OCI-LY3 (cell line): Measurements from ENCODE around the gene CFAP57.

Source experiments
- H2AFZ ChIP-seq: fragments of 200-600, 300-600 bp; shearing (Covaris generic); 2 replicates; pipeline ENCODE4 v1.6.0; 2014; ENCODE audit warnings: antibody characterized with exemption, low read depth, low read length
- H3K27ac ChIP-seq: fragments of 200-600, 300-600 bp; sonication (generic); 2 replicates; pipeline ENCODE4 v1.5.1; 2014; ENCODE audit warnings: mild to moderate bottlenecking, low read length, moderate library complexity, mixed read lengths
- H3K27me3 ChIP-seq: fragments of 200-600, 300-600 bp; sonication (generic); 2 replicates; pipeline ENCODE4 v1.6.1; 2014; ENCODE audit warnings: low read depth, low read length, mixed read lengths
- H3K36me3 ChIP-seq: fragments of 200-600, 300-600 bp; sonication (generic); replicated peaks from 2 replicates; pipeline ENCODE3; 2014; ENCODE audit warnings: low read depth, low read length, mixed read lengths
- H3K4me1 ChIP-seq: fragments of 300-600, 200-600 bp; sonication (generic); 2 replicates; pipeline ENCODE4 v1.6.1; 2014; ENCODE audit warnings: low read length, mixed read lengths
- H3K4me2 ChIP-seq: fragments of 200-600, 300-600 bp; sonication (generic); 2 replicates; pipeline ENCODE4 v1.6.1; 2014; ENCODE audit warnings: low read length, mixed read lengths
- H3K4me3 ChIP-seq: fragments of 300-600, 200-600 bp; sonication (generic); 2 replicates; pipeline ENCODE4 v1.5.1; 2014; ENCODE audit warnings: antibody characterized with exemption, mild to moderate bottlenecking, low read length, moderate library complexity
- H3K79me2 ChIP-seq: fragments of 300-600, 200-600 bp; shearing (Covaris generic); 2 replicates; pipeline ENCODE4 v1.6.1; 2014; ENCODE audit warnings: mild to moderate bottlenecking, low read length, mixed read lengths
- H3K9ac ChIP-seq: fragments of 300-600, 200-600 bp; shearing (Covaris generic); 2 replicates; pipeline ENCODE4 v1.6.0; 2014; ENCODE audit warnings: mild to moderate bottlenecking, low read length, moderate library complexity
- H3K9me3 ChIP-seq: fragments of 200-600, 300-600 bp; shearing (Covaris generic); 2 replicates; pipeline ENCODE4 v1.6.1; 2014; ENCODE audit warnings: low read length, mixed read lengths; ENCODE audit not compliant: insufficient read depth
- H4K20me1 ChIP-seq: fragments of 200-600, 300-600 bp; sonication (generic); 2 replicates; pipeline ENCODE4 v1.6.1; 2016; ENCODE audit warnings: low read length, mixed read lengths; ENCODE audit not compliant: insufficient read depth
- EZH2phosphoT487 ChIP-seq: fragments of 200-600 bp; shearing (Covaris generic); IDR thresholded peaks from 2 replicates; pipeline ENCODE4 v1.6.1; 2018; ENCODE audit warnings: antibody characterized with exemption, mixed run types, low read depth
- TF ChIP-seq, protein P1 (sequence below): fragments of 200-600, 300-600 bp; sonication (generic); IDR thresholded peaks from 2 replicates; pipeline ENCODE4 v1.5.1; 2014; ENCODE audit warnings: antibody characterized with exemption, low read length, low read depth

Gene CFAP57

GRCh38 chr1:43147625-43148327 lies 24.4 kb upstream of the CFAP57 start:
- Histone ChIP-seq H3K27ac (no peak overlapping the region), H3K9ac (no peak overlapping the region), H3K36me3 (no peaks in the 10 kb centered on the region), H3K9me3 (no peaks in the 10 kb centered on the region), H3K4me2 (no peak overlapping the region), H4K20me1 (no peaks in the 10 kb centered on the region), H3K79me2 (no peaks in the 10 kb centered on the region), H2AFZ (no peak overlapping the region), H3K27me3 (peaks cover 5% of the 10 kb centered on the region; the same call in 1 of the 2 replicates), H3K4me3 (no peak overlapping the region), H3K4me1 (no peaks in the 10 kb centered on the region)
- TF ChIP-seq EZH2phosphoT487 = no peak
- TF ChIP-seq, protein P1, sequence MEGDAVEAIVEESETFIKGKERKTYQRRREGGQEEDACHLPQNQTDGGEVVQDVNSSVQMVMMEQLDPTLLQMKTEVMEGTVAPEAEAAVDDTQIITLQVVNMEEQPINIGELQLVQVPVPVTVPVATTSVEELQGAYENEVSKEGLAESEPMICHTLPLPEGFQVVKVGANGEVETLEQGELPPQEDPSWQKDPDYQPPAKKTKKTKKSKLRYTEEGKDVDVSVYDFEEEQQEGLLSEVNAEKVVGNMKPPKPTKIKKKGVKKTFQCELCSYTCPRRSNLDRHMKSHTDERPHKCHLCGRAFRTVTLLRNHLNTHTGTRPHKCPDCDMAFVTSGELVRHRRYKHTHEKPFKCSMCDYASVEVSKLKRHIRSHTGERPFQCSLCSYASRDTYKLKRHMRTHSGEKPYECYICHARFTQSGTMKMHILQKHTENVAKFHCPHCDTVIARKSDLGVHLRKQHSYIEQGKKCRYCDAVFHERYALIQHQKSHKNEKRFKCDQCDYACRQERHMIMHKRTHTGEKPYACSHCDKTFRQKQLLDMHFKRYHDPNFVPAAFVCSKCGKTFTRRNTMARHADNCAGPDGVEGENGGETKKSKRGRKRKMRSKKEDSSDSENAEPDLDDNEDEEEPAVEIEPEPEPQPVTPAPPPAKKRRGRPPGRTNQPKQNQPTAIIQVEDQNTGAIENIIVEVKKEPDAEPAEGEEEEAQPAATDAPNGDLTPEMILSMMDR = no peak

GRCh38 chr1:43149889-43150288 lies 22.2 kb upstream of the CFAP57 start:
- H3K27ac ChIP-seq = no peak overlapping the region
- H2AFZ ChIP-seq = no peak overlapping the region
- no peak overlapping the region for H3K9ac ChIP-seq
- H3K36me3 ChIP-seq = no peaks in the 10 kb centered on the region
- TF ChIP-seq EZH2phosphoT487 = no peak
- TF ChIP-seq, protein P1 = no peak
- H3K4me3 ChIP-seq = no peak overlapping the region
- H3K79me2 ChIP-seq = no peaks in the 10 kb centered on the region
- peaks cover 5% of the 10 kb centered on the region; the same call in 1 of the 2 replicates for H3K27me3 ChIP-seq
- no peak overlapping the region for H3K4me2 ChIP-seq
- H4K20me1 ChIP-seq = no peaks in the 10 kb centered on the region
- H3K9me3 ChIP-seq = no peaks in the 10 kb centered on the region
- H3K4me1 ChIP-seq = no peaks in the 10 kb centered on the region

DNA sequence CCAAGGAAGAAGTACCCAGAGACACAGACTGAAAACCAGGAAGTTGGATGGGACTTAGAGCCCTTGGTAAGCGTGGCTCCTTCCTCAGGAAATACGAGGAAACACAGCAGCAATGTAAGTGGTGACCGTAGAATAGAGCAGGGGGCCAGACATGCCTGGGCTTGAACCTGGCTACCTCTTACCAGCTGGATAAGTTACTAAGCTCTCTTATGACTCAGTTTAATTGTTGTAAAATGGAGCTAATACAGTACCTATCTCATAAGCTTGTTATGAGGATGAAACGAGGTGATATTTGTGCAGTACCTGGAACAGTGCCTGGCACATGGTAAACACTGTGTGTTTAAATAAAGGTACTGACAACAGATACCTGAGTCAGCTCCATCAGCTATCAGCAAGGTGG lies 19.3 kb upstream of the CFAP57 start:
- Histone ChIP-seq H3K9ac (no peak overlapping the region), H3K36me3 (no peaks in the 10 kb centered on the region), H2AFZ (no peak overlapping the region), H3K4me3 (no peak overlapping the region), H3K4me1 (peaks cover 6% of the 10 kb centered on the region), H4K20me1 (no peaks in the 10 kb centered on the region), H3K9me3 (no peaks in the 10 kb centered on the region), H3K27ac (no peak overlapping the region), H3K4me2 (no peak overlapping the region), H3K27me3 (no peaks in the 10 kb centered on the region), H3K79me2 (no peaks in the 10 kb centered on the region)
- TF ChIP-seq, protein P1 = no peak
- TF ChIP-seq EZH2phosphoT487 = no peak

DNA sequence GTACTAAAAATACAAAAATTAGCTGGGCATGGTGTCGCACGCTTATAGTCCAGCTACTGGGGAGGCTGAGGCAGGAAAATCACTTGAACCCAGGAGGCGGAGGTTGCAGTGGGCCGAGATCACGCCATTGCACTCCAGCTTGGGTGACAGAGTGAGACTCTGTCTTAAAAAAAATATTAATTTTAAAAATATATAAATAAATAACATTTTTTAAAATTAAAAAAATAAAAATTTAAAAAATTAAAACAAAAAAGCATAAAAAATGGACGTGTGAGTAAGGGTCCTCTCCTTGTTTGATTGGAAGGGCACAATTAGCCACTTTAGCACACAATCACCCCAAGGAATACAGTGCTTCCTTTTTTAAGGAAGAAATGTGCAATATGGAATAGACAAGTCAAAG lies 18.7 kb upstream of the CFAP57 start:
- no peak overlapping the region for H3K27ac ChIP-seq
- no peaks in the 10 kb centered on the region for H3K9me3 ChIP-seq
- no peaks in the 10 kb centered on the region for H3K27me3 ChIP-seq
- H3K9ac ChIP-seq = no peak overlapping the region
- H3K79me2 ChIP-seq = no peaks in the 10 kb centered on the region
- H4K20me1 ChIP-seq = no peaks in the 10 kb centered on the region
- H2AFZ ChIP-seq = no peak overlapping the region
- TF ChIP-seq EZH2phosphoT487 = no peak
- TF ChIP-seq, protein P1 = no peak
- H3K4me2 ChIP-seq = no peak overlapping the region
- H3K4me1 ChIP-seq = peaks cover 6% of the 10 kb centered on the region
- no peak overlapping the region for H3K4me3 ChIP-seq
- no peaks in the 10 kb centered on the region for H3K36me3 ChIP-seq
